K562 (cell line): ENCODE measurements around the gene LLGL2. TPM values are rescaled to one million over a fixed set of nuclear protein-coding genes. Genes with fewer than 3 reads are reported as not detected.

Experiments used
- ATAC-seq: fragments of 200-7000 bp; cut with Tn5 transposase; 3 replicates; pipeline ENCODE4 v1.9.1; 2020; ENCODE audit warnings: moderate library complexity
- BruUV-seq: library from RNA; stranded (reverse); fragments of 400-500 nt; replicated peaks from 2 replicates; lab custom pipeline; 2021; lab: Mats Ljungman, UMichigan
- CTCF ChIA-PET: fragments of 300-600 bp; formaldehyde crosslinking; extraction: SDS; loops from one replicate; lab custom pipeline; 2021; ENCODE audit warnings: low intra/inter-chr PET ratio; lab: Yijun Ruan, JAX
- POLR2A ChIA-PET: fragments of 300-600, 350-650 bp; sonication (Branson Sonifier 250); formaldehyde crosslinking; extraction: SDS; loops from one replicate; lab custom pipeline; 2021; ENCODE audit warnings: antibody characterized with exemption, inconsistent platforms; lab: Yijun Ruan, JAX
- DNase-seq, 4 experiments: peaks; one replicate each; pipeline versions ENCODE4 v3.0.0 to v3.0.0-alpha.2; 2011 to 2018; ENCODE audit warnings: low spot score in 3 of 4, mixed read lengths in 3 of 4; ENCODE audit errors: extremely low read depth in 1 of 4
- FAIRE-seq: peaks from 2 replicates; lab custom pipeline; 2011; peaks lifted over from hg19 to GRCh38; lab: Jason Lieb, UNC
- H2AFZ ChIP-seq: 2 replicates; pipeline ENCODE4 v1.6.0; 2011; ENCODE audit warnings: low read depth, low read length, control low read depth, inconsistent platforms
- H3K27ac ChIP-seq: fragments of 200-600 bp; 3 replicates; pipeline ENCODE4 v1.8.0; 2011; ENCODE audit warnings: low read depth, mild to moderate bottlenecking, control low read depth, inconsistent platforms, low read length, moderate library complexity, mixed read lengths; ENCODE audit errors: extremely low read depth
- H3K27me3 ChIP-seq, 2 experiments: fragments of 300-600 bp in 1 of 2; 2 replicates in 1 of 2; 3 replicates in 1 of 2; pipeline versions ENCODE4 v1.6.0 to v1.8.0; 2011; ENCODE audit warnings: inconsistent platforms in 2 of 2, low read length in 2 of 2, mild to moderate bottlenecking in 1 of 2, mixed read lengths in 1 of 2, moderate library complexity in 1 of 2; ENCODE audit not compliant: control insufficient read depth in 2 of 2, insufficient read depth in 2 of 2
- H3K36me3 ChIP-seq: fragments of 300-600 bp; 3 replicates; pipeline ENCODE4 v1.8.0; 2011; ENCODE audit warnings: mild to moderate bottlenecking, low read length, inconsistent platforms; ENCODE audit not compliant: control insufficient read depth, insufficient read depth
- H3K4me1 ChIP-seq, 2 experiments: fragments of 200-600 bp in 1 of 2; replicated peaks in 1 of 2; 2 replicates in 1 of 2; 3 replicates in 1 of 2; pipeline versions ENCODE4 v1.5.1 to v1.8.0; 2011; ENCODE audit warnings: inconsistent platforms in 2 of 2, low read length in 2 of 2, mild to moderate bottlenecking in 1 of 2, mixed read lengths in 1 of 2, moderate library complexity in 1 of 2; ENCODE audit not compliant: control insufficient read depth in 2 of 2, insufficient read depth in 2 of 2
- H3K4me2 ChIP-seq: 2 replicates; pipeline ENCODE4 v1.6.1; 2011; ENCODE audit warnings: low read length, control low read depth, inconsistent platforms, mixed read lengths; ENCODE audit not compliant: insufficient read depth
- H3K4me3 ChIP-seq: fragments of 200-600 bp; sonication (generic), shearing (Covaris generic); 2 replicates; pipeline ENCODE4 v1.5.1; 2016; ENCODE audit warnings: control low read depth, inconsistent platforms
- H3K79me2 ChIP-seq: fragments of 200-600 bp; 3 replicates; pipeline ENCODE4 v1.8.0; 2011; ENCODE audit warnings: low read length, inconsistent platforms; ENCODE audit not compliant: control insufficient read depth, insufficient read depth
- H3K9ac ChIP-seq, 2 experiments: 2 replicates each; pipeline versions ENCODE4 v1.6.0 to v1.6.1; 2011; ENCODE audit warnings: low read depth in 2 of 2, low read length in 2 of 2, control low read depth in 1 of 2, inconsistent platforms in 1 of 2, mild to moderate bottlenecking in 1 of 2, mixed read lengths in 1 of 2; ENCODE audit not compliant: insufficient read depth in 1 of 2
- H3K9me1 ChIP-seq: one replicate; pipeline ENCODE4 v1.6.0; 2011; ENCODE audit warnings: inconsistent platforms, mild to moderate bottlenecking, low read length, moderate library complexity; ENCODE audit not compliant: control insufficient read depth, insufficient read depth
- H3K9me3 ChIP-seq: replicated peaks from 2 replicates; pipeline ENCODE4 v1.5.1; 2011; ENCODE audit warnings: low read depth, low read length, inconsistent platforms; ENCODE audit not compliant: control insufficient read depth, insufficient read depth
- H4K20me1 ChIP-seq: replicated peaks from 2 replicates; pipeline ENCODE4 v1.6.1; 2011; ENCODE audit warnings: low read length, inconsistent platforms, mixed read lengths; ENCODE audit not compliant: control insufficient read depth, insufficient read depth
- FUS ChIP-seq: fragments of 200-400 bp; formaldehyde crosslinking; optimal IDR thresholded peaks from 2 replicates; pipeline ENCODE3; 2017; ENCODE audit warnings: low read depth, low read length
- GABPA ChIP-seq: fragments of 200-800 bp; sonication (Bioruptor generic); conservative IDR thresholded peaks from 2 replicates; pipeline ENCODE4 v1.6.1; 2016; ENCODE audit warnings: low read depth, missing genetic modification characterization, missing compliant biosample characterization
- NR4A1 ChIP-seq, 2 experiments: fragments of 250-450 bp in 1 of 2; fragments of 450-650 bp in 1 of 2; sonication (Bioruptor Pico) in 1 of 2; IDR thresholded peaks; 2 replicates each; pipeline versions ENCODE4 v1.4.0 to v1.6.1; 2016 to 2020; ENCODE audit warnings: mild to moderate bottlenecking in 2 of 2, missing compliant biosample characterization in 1 of 2, missing genetic modification characterization in 1 of 2, moderate library complexity in 1 of 2
- RBM25 ChIP-seq: fragments of 200-400 bp; formaldehyde crosslinking; IDR thresholded peaks from 2 replicates; pipeline ENCODE4 v1.6.1; 2018; ENCODE audit warnings: low read length, low read depth, moderate library complexity; ENCODE audit not compliant: severe bottlenecking
- SIX5 ChIP-seq, 2 experiments: IDR thresholded peaks; 2 replicates each; pipeline ENCODE4 v1.6.1; 2011; ENCODE audit warnings: low read length in 2 of 2, borderline replicate concordance in 1 of 2, low read depth in 1 of 2, mild to moderate bottlenecking in 1 of 2, moderate library complexity in 1 of 2; ENCODE audit not compliant: insufficient read depth in 1 of 2
- TFAP4 ChIP-seq: sonication (generic); formaldehyde crosslinking; IDR thresholded peaks from 2 replicates; pipeline ENCODE4 v1.8.0; 2022; ENCODE audit warnings: missing genetic modification reagents, mild to moderate bottlenecking, moderate library complexity, borderline replicate concordance
- TRIM28 ChIP-seq: fragments of 450-650 bp; IDR thresholded peaks from 2 replicates; pipeline ENCODE4 v1.6.1; 2017
- UBTF ChIP-seq, 2 experiments: IDR thresholded peaks; 2 replicates each; pipeline ENCODE4 v1.6.1; 2012; ENCODE audit warnings: improper control_type of control experiment in 2 of 2, low read depth in 2 of 2, low read length in 2 of 2, borderline replicate concordance in 1 of 2
- ZNF280A ChIP-seq: fragments of 450-650 bp; IDR thresholded peaks from 2 replicates; pipeline ENCODE4 v1.6.1; 2018; ENCODE audit warnings: mild to moderate bottlenecking, low read depth; ENCODE audit not compliant: partially characterized antibody
- ZNF511 ChIP-seq: sonication (generic); formaldehyde crosslinking; IDR thresholded peaks from 2 replicates; pipeline ENCODE4 v1.8.0; 2022; ENCODE audit warnings: mild to moderate bottlenecking, missing genetic modification reagents
- WGBS: fragments of 100-300 bp; shearing (Covaris generic); methylation state at CpG from one replicate; pipeline ENCODE4 v1.1.6; 2016; ENCODE audit warnings: low coverage, mixed read lengths; ENCODE audit not compliant: insufficient coverage; ENCODE audit errors: missing lambda C conversion rate; 5-methylcytosine and 5-hydroxymethylcytosine counted together
- in situ Hi-C: fragments of 300-500 bp; cut with MboI; formaldehyde crosslinking; loops from 4 replicates; pipeline ENCODE4 v1.15.0; 2018; ENCODE audit warnings: inconsistent platforms, mixed read lengths
- intact Hi-C: fragments of 100-400 bp; cut with micrococcal nuclease; formaldehyde crosslinking; loops from 2 replicates; pipeline ENCODE4 v1.14.2; 2022
- polyA plus RNA-seq, 8 experiments: library from polyadenylated mRNA; depleted of rRNA in 4 of 8; stranded (reverse) in 5 of 8; unstranded in 3 of 8; fragments of >200 nt; fragmentation: Nextera tagmentation in 2 of 8; fragmentation: Illumina TruSeq in 1 of 8; extraction: Ambion mirVana in 2 of 8; extraction: Trizol in 1 of 8; gene quantifications; 2 replicates each; pipeline versions ENCODE4 v1.2.1 to v1.2.3, GENCODE V29; 2011 to 2014; ENCODE audit warnings: inconsistent platforms in 1 of 8, missing spikeins in 1 of 8
- total RNA-seq, 7 experiments: library from RNA; depleted of rRNA in 6 of 7; stranded (reverse); fragments of >200 nt in 6 of 7; fragmentation: Illumina TruSeq in 2 of 7; extraction: Trizol in 2 of 7; gene quantifications; 2 replicates each; pipeline versions ENCODE4 v1.2.1 to v1.2.3, GENCODE V29; 2011 to 2021; ENCODE audit warnings: low replicate concordance in 1 of 7

Gene LLGL2
- total and polyA plus RNA-seq, 9 of the 15 experiments (the other 6 are each of a cell fraction or from before 2014, with no cell fraction given) = 0.32 to 24.4 (median 10.2) TPM

GRCh38 chr17:75589012-75589918 is 63.8 kb downstream of the LLGL2 start:
- Histone ChIP-seq H3K4me2 (peak overlapping the region; percentile 79; the same call in 1 of the 2 replicates), H3K9me3 (no peaks in the 10 kb centered on the region), H3K27me3 (peaks cover 0 to 4% of the 10 kb centered on the region in 2 experiments; a peak in 1 of 5 replicates), H3K79me2 (no peaks in the 10 kb centered on the region), H4K20me1 (no peaks in the 10 kb centered on the region), H3K9me1 (no peaks in the 10 kb centered on the region), H3K9ac (peak overlapping the region; percentile 54 to 94; a peak in 3 of 4 replicates), H3K4me1 (peaks cover 6 to 36% of the 10 kb centered on the region in 2 experiments; a peak in 3 of 5 replicates), H3K36me3 (no peaks in the 10 kb centered on the region), H2AFZ (peak overlapping the region; percentile 96), H3K4me3 (peak overlapping the region; percentile 53), H3K27ac (peak overlapping the region; percentile 69)
- intact Hi-C loops (loop anchor here (5.0 to 10.0 kb wide), 2 partner anchors 72 to 164 kb away; partner anchors contain the start of genes CASKIN2 and TSEN54), in situ Hi-C loops (no loop called here)
- WGBS = 18% methylated on average over 28 of the region's 100 CpGs
- TSS peak; percentile 54 for BruUV-seq
- POLR2A ChIA-PET = interaction anchor here (0.5 to 1.1 kb wide), 4 partner anchors 12 to 505 kb away, joined by 3 to 6 read pairs (median 4); no protein-coding TSS in a partner anchor
- CTCF ChIA-PET = interaction anchor here (0.6 to 1.2 kb wide), 3 partner anchors 158 to 163 kb away, joined by 3 to 4 read pairs (median 3); no protein-coding TSS in a partner anchor
- FAIRE-seq = peak; percentile 15
- ATAC-seq = peak; percentile 95
- peak; percentile 94 to 99 (median 99) for DNase-seq
- peak in 1 of 2 experiments; percentile 69; a peak in 2 of 4 replicates for TF ChIP-seq UBTF (IDR thresholded peaks at IDR 0.05; ENCODE audit: borderline replicate concordance in 1 of 2, low read depth in 2 of 2, low read length in 2 of 2)
- no peak for TF ChIP-seq TRIM28
- no peak for TF ChIP-seq SIX5 (IDR thresholded peaks at IDR 0.05; ENCODE audit: borderline replicate concordance in 1 of 2, insufficient read depth in 1 of 2, low read depth in 1 of 2, low read length in 2 of 2)
- TF ChIP-seq ZNF280A = no peak
- TF ChIP-seq NR4A1 (CRISPR knock-in tag; IDR thresholded peaks at IDR 0.05) = no peak
- no peak for TF ChIP-seq NR4A1 (tag; IDR thresholded peaks at IDR 0.05)
- TF ChIP-seq RBM25 = peak; percentile 40
- peak; percentile 86 for TF ChIP-seq GABPA (tag)
- TF ChIP-seq ZNF511 (CRISPR knock-in tag) = peak; percentile 9; the same call in 1 of the 2 replicates
- TF ChIP-seq TFAP4 (CRISPR knock-in tag) = 0 out of 2 replicates have a peak, but pooled peaks have one; percentile 28
- peak; percentile 13 for TF ChIP-seq FUS
